ENCODE data around the gene SCRN2.

SCRN2 gene

GRCh38 chr17:47882695-47883588 lies 41.9 kb upstream of the SCRN2 start:
- no peak for TF ChIP-seq CTCF (IDR thresholded peaks at IDR 0.05)

GRCh38 chr17:47882247-47882646 lies 41.2 kb upstream of the SCRN2 start:
- no peak for TF ChIP-seq CTCF (IDR thresholded peaks at IDR 0.05)

DNA sequence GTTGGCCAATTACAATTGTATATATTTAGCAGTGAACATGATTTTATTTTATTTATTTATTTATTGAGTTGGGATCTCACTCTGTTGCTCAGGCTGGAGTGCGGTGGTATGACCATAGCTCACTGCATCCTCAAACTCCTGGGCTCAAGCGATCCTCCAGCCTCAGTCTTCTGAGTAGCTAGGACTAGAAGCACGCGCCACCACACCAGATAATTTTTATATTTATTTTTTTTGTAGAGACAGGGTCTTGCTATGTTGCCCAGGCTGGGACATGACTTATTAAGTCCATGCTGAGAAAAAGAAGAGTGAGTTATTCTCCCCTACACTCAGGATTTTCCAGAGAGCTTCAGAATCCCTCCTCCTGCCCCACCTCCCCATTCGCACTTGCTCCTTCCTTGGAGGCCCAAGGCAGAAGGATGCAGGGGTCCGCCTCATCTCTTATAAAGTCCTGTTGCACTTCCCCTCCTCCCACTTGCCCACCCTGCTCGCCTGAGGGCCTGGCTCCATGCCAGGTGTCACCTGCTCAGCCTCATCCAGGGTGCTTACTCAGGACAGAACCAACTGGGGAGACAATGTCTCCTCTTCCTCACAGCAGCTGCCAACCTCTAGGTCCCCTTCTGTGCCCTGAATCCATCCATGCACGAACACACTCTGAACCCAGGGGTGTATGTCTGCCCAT lies 38.8 kb upstream of the SCRN2 start:
- TF ChIP-seq CTCF (IDR thresholded peaks at IDR 0.05): no peak

DNA sequence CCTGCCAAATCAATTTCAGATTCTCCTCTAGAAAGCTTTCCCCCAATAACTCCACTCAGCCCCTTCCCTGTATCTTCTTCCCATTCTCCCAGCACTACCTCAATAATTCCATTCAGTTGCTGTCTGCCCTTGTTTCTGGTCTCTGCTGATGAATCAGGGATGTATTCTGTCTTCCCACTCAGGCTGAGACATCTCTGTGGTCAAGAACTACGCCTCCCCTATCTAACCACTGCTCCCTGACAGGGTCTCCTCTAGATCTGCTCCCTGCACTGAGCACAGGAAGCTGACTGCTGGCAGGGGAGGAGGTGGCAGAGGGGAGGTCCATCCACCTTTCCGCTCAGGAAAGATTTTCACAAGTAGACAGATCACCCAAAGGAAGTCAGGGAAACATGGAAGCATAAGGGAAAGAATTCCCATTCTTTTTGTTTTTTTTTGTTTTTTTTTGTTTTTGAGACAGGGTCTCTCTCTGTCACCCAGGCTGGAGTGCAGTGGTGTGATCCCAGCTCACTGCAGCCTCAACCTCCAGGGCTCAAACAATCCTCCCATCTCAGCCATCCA lies 38.0 kb upstream of the SCRN2 start:
- no peak for TF ChIP-seq CTCF (IDR thresholded peaks at IDR 0.05)

DNA sequence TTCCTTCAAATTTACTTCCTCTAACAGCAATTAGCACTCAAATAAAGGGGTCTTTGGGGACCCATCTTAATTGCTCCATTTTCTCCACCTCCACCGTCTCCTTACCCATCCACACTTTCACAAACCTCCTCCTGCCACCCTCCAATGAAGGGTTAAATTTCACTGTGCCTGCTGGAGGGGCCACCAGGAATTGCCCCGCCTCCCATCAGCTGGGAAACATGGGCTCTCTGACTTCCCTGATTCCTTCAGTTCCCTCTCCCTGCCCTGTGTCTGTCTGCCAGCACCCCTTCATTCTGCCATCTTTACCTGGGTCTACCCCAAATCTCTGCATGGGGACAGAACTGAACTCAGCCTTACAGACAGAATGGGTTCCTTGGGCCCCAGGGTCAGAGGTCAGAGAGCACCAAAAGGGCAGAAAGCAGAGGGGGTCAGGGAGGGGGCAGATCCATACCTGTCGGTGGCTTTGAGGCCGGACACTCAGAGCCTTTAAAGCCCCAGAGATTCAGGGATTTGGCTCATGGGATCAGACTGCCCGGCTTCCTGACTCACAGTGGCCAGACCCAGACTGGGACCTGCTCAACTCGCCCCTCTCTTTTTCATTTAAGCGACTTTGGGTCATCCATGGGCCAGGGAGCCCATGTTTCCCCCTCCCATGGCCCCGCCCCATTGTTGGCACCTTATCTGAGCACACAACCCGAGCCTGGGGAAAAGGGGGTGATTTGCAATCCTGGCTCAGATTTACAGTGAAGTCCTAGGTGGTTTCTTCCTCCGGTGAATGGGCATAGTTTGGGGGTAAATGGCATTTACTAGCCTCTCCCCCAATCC lies 37.3 kb upstream of the SCRN2 start:
- TF ChIP-seq CTCF (IDR thresholded peaks at IDR 0.05): no peak

DNA sequence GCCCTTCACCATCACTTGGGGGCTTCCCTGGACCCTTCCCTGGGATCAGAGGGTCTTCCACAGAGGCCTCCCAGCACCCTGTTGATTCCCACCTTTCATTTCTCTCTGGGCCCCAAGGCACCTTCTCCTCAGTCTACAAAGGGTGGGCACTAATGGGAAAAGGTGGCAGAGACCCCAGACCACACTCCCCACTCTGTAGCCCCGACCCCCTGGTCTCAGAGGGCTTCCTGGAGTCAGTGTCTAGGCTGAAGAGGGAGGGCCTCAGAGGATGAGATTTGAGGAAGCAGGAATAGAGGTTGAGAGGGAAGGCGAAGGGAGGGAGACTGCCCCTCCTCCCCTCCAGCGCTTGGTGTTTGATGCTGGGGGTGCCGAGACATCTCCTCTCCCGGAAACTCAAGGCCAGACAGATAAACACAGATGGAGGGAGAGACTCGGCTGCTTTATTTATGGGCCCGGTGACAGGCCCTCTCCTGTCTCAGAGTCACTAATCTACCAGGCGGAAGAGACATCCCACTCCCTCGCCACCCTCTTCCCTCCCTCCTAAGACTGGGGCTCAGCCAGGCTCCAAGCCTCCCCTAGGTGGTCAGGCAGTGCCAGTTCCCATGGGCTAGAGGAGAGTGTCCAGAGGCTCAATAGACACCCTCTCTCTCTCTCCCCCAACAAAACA lies 36.4 kb upstream of the SCRN2 start:
- no peak for TF ChIP-seq CTCF (IDR thresholded peaks at IDR 0.05)
